ENCODE data around the gene GRB2.
"Not testable (repeated sequence)": the region's sequence is repeated elsewhere in the genome, so short reads cannot be mapped to it uniquely, and the experiment has no call there.

Gene GRB2

DNA sequence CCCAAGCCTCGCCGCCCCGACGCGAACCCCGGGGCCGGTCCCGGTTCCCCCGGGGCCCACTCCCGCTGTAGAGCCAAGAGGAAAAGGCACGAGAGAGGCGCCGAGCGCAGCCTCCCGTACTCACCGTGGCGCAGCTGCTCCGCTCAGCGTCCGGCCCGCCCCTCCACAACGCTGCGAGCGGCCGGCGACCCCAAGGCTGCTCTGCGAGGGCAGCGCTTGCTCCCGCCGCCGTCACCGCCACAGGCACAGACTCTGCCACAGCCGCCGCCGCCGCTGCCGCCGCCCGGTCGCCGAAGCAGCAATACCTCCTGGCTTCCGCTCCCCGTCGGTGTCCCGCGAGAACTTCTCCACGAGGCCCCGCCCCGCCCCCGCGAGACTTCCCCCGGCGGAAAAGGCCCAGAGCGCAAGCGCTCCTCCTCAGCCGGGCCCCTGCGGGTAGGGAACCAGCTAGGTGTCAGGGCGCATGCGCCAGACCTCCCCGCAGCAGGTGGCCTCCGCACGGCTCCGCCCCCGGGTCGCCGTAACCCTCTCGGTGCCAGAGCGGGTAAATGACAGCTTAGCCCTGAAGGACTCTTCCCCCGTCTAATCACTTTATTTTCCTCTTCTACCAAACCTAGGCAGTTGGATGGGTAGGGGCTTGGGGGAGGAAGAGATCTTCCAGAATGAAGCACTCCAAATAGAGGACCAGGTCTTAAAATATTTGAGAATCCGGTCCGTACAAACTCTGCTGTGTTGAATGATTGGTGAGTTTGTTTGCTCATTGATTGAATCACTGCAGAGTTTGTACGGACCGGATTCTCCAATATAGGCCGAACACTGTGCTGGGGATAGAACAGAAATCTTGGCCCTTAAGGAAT lies at the start of gene GRB2:
Gene GRB2 (minus strand): TSS at position 314 of the 857 bp plus-strand sequence. CDS start 12,050 bp downstream, outside the sequence.
- FAIRE-seq, result no peak

DNA sequence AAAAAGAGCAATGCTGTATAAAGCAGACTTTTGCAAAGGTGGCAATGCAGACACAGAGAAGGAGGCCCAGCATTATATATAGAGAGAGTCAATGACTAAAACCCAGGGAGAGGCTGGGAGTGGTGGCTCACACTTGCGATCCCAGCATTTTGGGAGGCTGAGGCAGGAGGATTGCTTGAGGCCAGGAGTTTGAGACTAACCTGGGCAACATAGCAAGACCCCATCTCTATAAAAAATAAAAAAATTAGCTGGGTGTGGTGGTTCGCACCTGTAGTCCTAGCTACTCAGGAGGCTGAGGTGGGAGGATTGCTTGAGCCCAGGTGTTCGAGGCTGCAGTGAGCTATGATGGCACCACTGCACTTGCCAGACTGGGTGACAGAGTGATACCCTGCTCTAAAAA lies 49.2 kb upstream of the GRB2 start:
- not testable (repeated sequence) for FAIRE-seq

DNA sequence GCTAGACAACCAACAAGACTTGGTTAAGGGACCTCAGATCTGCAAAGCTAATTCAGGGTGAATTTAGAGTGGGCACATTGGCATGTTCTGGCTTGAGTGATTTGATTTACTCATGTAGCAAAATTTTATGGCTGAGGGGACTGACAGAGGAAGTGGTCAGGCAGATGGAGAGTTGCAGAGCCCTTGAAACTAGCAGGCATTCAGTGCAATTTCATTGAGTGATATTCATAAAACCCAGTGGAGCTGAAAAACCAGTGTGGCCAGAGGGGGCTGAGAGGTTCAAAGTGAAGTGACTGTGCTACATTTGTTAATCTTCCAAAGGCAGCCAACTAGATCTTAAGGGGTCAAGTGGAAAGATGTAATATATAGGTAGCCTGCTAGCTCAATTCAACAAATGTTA lies 48.7 kb upstream of the GRB2 start:
- FAIRE-seq, result no peak

DNA sequence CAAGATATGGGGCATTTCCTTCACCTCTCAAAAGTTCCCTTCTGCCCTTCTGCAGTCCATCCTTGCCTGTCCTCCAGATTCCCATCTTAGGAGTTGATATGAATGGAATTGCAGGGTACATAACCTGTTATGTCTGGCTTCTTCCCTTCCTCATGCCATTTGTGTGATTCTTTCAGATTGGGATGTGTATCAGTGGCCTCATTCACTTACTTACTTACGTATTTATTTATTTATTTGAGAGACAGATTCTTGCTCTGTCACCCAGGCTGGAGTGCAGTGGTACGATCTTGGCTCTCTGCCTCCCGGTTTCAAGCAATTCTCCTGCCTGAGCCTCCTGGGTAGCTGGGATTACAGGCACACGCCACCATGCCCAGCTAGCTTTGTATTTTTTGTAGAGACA lies 44.8 kb upstream of the GRB2 start:
- no peak for FAIRE-seq

DNA sequence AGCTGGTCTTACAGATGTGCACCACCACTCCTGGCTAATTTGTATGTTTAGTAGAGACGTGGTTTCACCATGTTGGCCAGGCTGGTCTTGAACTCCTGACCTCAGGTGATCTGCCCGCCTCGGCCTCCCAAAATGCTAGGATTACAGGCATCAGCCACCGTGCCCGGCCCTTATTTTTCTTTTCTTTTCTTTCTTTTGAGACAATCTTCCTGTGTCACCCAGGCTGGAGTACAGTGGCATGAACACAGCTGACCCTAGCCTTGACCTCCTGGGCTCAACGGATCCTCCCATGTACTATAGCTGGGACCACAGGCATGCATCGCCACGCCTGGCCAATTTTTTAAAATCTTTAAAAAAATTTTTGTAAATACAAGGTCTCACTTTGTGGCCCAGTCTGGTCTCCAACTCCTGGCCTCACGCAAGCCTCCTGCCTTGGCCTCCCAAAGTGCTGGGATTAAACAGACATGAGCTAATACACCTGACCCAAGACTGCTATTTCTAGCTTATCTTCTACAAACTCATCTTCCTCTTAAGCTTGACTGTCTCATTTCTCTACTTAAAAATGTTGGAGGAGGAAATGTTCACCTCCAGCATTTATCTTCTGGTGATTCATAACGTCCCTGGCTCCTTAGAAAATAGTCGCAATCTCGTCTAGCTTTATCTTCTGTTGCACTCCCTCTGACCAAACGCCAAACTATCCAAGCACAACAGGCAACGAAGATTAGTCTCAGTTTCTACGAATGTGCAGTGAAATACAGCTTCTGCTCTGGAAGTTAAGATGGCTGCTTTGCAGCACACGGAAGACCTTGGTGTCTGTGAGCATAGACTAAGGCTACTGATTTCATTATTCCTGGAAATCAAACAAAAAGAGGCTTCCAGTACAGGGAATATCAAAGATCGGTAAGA lies 42.7 kb upstream of the GRB2 start:
- FAIRE-seq, result no peak

DNA sequence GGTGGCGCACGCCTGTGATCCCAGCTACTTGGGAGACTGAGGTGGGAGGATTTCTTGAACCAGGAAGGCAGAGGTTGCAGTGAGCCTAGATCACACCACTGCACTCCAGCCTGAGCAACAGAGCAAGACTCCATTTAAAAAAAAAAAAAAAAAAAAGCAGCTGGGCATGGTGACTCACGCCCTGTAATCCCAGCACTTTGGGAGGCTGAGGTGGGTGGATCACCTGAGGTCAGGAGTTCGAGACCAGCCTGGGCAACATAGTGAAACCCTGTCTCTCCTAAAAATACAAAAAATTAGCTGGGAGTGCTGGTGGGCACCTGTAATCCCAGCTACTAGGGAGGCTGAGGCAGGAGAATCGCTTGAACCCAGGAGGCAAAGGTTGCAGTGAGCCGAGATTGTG lies 40.4 kb upstream of the GRB2 start:
- FAIRE-seq, result not testable (repeated sequence)

DNA sequence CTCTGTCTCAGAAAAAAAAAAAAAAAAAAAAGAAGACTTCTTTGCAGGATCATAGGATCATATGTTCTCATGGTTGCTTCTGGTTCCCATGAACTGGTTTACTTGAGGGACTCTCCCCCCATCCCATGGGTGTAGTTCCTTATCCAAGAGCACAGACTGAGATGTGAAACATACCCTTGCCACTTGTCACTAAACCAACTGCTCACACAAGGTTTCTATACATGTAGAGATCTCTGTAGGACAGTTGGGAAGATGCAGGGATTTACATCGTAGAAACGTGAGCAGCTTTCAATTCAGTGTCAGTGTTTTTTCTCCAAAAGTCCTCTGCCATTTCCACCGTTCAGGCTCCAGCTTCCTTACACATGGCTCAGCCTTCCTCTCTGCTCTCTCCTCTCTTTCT lies 39.8 kb upstream of the GRB2 start:
- FAIRE-seq, result no peak

DNA sequence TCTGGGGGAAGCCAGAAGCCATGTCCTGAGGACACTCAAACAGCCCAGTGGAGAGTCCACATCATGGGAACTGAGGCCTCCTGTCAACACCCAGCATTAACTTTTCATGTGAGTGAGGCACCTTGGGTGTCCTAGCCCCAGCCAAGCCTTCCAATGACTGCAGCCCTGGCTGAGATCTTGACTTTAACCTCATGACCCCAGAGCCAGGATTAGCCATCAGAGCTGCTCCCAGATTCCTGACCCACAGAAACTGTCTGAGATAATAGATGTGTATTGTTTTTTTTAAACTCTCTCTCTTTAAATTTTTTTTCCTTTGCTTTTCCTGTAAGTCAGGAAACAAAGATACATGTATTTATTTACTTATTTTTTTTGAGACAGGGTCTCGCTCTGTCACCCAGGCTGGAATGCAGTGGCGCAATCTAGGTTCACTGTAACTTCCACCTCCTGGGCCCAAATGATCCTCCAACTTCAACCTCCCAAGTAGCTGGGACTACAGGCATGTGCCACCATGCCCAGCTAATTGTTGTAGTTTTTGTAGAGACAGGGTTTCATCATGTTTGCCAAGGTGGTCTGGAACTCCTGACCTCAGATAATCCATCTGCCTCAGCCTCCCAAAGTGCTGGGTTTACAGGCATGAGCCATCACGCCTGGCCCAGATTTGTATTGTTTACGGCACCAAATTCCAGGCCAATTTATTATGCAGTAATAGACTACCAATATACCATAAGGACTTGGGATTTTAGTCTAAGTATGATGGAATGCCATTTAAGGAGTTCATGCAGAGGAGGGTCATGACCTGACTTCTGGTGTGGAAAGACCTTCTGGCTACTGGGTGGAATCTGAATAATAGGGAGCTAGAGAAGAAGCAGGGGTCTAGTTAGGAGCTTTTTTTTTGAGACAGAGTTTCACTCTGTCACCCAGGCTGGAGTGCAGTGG lies 37.0 kb upstream of the GRB2 start:
- no peak for FAIRE-seq

DNA sequence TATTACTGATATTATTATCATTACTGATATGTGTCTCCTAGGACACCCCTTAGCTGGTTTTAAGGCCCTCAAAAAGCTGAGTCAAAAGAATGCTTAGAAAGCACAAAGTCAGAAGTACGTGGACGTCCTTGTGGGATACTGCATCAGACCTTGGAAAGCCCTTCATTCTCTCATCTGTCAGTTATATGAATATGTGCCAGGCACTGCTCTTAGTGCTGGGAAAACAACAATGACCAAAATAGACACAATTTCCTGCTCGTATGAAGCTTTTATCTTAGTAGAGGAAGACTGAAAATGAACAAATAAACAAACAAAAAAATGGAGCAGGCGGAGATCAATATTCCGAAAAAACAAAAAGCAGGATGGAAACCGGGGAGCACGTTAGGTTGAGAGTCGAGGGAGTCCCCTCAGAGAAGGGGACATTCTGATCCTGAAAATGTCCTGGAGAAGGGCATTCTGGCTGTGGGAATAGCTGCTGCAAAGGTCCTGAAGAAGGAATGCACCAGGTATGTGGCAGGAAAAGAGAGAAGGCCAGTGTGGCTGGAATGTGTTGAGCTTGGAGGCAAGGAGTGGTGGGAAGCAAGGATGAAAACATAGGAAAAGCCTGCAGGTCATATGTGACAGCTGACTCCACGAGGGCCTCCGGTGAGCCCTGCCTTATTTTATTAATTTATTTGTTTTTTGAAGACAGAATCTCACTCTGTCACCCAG lies 35.4 kb upstream of the GRB2 start:
- no peak for FAIRE-seq

DNA sequence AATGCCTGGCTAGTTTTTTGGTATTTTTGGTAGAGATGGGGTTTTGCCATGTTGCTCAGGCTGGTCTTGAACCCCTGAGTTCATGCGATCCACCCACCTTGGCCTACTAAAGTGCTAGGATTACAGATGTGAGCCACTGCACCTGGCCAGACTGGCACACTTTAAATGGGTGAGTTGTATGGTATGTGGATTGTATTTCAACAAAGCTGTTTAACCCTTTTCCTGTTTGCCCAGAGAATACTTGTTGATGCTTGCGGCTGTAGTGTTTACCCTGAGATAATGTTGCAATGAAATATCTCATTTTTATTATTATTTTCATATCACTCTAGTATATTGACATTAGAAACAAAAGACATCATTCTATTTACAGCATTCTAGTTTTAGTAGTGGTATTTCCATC lies 33.8 kb upstream of the GRB2 start:
- no peak for FAIRE-seq

DNA sequence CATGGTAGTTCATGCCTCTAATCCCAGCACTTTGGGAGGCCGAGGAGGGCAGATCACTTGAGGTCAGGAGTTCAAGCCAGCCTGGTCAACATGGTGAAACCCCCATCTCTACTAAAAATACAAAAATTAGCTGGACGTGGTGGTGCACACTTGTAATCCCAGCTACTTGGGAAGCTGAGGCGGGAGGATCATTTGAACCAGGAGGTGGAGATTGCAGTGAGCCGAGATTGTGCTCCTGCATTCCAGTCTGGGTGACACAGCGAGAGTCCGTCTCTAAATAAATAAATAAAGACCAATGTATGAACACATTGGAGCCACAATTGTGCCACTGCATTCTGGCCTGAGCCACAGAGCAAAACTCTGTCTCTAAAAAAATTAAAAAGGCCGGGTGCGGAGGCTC lies 31.9 kb upstream of the GRB2 start:
- FAIRE-seq, result not testable (repeated sequence)

DNA sequence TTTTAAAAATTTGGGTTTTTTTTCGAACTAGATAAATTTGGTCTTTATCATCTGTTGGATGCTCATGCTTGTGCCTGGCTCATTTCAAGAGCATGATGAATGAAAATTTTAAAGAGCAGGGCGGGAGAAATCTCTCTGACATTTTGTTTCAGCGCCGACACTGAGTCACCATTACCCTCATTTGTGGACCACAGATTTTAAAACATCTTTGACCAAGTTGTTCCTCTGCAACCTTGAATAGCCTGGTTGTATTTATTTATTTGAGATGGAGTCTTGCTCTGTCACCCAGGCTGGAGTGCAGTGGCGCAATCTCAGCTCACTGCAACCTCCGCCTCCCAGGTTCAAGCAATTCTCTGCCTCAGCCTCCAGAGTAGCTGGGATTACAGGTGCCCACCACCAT lies 29.0 kb upstream of the GRB2 start:
- FAIRE-seq, result not testable (repeated sequence)

DNA sequence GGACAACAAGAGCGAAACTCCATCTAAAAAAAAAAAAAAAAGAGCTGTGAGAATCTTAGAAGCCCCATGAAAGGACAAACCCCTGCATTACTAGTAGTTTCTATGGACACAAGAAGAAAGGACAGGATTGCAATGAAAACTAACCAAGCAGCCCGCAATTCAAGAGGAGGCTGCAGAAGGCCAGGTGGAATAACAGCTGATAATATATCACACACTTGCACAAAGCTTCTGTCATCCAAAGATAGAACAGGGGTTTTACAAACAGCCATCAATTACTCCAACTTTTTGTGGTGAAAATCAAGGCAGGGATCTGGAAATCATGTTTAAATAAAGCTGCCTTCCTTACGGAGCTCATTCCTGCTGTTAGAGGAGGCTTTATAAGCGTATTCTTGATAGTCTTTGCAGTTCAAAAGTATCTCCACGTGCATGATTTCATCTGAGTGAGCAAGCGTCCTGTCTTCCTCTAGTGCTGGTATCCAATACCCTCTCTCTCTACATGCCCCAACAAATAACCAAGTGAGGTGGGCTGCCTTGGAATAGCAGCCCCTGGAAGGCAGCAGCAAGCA lies 27.8 kb upstream of the GRB2 start:
- no peak for FAIRE-seq

DNA sequence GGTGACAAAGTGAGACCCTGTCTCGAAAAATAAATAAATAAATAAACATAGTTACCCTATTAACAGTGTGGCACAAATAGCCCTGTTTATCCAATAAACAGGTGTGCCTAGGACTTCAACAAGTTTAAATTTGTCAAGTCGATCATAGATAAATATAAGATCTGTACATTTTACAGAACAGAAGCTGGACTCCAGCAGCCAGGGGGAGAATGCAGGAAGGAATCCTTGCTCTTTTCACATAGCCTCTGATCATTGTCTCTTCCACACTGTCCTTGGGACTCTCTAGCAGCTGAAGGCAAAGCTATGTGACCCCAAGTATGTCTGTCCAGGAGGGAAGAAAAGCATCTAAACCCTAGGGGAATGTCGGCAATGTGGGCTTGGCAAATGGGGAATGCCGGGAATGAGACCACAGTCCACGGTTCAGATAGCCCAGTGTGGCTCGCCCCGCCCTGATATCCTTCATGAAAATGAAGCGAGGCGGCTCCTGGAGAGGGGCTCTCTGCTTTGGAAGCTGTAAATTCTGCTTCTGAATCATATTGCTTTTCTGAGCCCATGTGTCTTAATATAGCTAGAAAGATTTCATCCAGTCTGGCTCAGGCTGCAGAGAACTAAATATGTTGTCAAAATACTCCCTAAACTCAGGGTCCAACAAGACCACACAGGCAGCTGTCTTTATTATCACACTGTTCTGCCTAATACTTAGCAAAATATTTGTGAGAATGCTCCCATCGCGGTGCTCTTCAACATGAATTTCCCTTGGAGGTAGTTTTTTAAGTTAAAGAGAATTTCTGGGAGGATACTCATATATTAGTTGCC lies 24.9 kb upstream of the GRB2 start:
- no peak for FAIRE-seq

DNA sequence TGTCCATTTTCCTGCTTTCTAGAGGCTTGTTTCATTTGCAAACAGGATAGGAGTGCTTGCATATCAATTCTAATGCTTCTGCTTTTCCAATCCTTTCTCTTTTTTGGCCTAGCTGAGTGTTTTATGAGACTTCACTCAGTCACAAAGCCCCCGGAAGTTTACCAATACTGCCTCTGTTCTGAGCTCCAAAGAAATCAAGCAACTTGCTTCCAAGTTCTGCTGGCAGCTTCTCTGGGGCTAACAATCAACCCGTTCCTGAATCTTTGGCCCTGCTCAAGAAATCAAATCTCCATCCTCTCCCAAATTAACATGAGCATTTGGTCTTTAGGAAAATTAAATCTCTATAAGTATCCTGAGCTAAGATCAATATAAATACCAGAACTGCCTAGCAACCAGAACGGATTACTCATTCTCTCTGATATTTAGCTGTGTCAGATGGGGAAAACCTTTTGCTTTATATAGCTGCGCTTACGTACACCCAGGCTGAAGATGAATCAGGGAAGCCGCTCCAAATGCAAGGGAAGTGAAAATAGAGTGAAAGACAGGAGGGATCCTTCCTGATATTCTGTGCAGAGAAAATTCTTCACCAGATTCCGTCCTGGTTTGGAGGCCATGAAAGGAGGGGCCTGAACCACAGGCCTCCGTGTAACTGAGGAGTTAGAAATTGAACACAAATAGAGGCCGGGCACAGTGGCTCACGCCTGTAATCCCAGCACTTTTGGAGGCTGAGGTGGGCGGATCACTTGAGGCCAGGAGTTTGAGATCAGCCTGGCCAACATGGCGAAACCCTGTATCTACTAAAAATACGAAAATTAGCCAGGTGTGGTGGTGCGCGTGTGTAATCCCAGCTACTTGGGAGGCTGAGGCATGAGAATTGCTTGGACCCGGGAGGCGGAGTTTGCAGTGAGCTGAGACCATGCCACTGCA lies 23.3 kb upstream of the GRB2 start:
- no peak for FAIRE-seq

DNA sequence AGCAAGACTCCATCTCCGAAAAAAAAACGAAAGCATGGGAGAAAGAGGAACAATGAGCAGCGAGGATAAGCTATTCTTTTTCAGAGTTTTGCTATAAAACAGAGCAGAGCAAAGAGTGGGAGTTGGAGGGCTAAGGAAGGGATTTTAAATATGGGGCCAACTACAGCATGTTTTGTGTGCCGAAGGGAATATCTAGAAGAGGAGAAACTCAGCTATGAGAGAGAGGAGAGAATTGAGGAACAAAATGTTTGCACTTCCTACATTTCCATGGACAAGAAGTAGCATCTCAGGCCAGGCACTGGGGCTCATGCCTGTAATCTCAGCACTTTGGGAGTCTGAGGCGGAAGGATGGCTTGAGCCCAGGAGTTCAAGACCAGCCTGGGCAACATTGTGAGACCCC lies 13.1 kb upstream of the GRB2 start:
- no peak for FAIRE-seq

DNA sequence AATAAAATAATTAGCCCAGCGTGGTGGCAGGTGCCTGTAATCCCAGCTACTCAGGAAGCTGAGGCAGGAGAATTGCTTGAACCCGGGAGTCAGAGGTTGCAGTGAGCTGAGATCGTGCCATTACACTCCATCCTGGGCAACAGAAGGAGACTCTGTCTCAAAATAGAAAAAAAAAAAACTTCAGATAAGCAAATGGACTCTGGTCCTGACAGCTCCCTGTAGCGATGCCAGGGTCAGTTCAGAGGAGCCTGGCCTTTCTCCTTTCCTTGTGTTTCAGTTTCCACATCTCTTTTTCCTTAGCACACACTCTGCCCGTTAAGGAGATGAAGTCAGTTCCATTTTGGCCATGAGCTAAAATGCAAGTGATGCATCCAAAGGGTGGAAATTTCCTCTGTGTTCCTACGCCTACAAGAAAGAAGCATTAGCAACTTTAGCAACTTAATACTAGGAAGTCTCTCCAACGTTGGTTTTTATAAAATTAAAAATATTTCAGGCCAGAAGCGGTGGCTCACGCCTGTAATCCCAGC lies 11.6 kb upstream of the GRB2 start:
- no peak for FAIRE-seq

DNA sequence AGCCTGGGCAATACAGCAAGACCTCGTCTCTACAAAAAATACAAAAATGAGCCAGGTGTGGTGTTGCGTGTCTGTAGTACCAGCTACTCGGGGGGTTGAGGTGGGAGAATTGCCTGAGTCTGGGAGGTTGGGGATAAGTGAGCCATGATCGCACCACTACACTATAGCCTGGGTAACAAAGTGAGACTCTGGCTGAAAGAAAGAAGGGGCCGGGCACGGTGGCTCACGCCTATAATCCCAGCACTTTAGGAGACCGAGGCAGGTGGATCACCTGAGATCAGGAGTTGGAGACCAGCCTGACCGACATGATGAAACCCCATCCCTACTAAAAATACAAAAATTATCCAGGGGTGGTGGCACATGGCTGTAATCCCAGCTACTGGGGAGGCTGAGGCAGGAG lies 10.5 kb upstream of the GRB2 start:
- no peak for FAIRE-seq

DNA sequence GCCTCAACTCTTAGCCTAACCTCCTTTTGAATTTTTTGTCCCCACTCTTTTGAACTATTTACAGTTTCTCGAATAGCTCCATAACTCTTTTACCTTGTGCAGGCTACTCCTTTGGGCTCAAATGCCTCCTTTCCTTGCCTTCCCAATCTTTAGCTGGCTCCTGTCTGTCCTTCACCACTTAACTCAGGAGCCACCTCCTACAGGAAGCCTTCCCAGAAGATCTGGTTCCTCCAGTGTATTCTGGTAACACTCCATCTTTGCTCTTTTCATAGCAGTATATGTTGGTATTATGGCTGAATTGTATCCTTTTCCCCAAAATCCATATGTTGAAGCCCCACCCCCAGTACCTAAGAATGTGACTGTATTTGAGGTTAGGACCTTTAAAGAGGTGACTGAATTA lies 9.0 kb upstream of the GRB2 start:
- FAIRE-seq, result no peak
